ENCODE measurements around the gene GNL2. TPM values are rescaled to one million over a fixed set of nuclear protein-coding genes. Genes with fewer than 3 reads are reported as not detected.
A peak's percentile ranks its signal among the peaks of the same experiment; 100 is the strongest.

GNL2 gene
- polyA plus RNA-seq, 1 donor (not counting 4 experiments of a cell fraction or from before 2014, with no cell fraction given), result 81.0 TPM

GRCh38 chr1:37556712-37557196, 39.0 kb downstream of the GNL2 start, which contains the start of gene DNALI1:
Gene DNALI1, plus strand, starts transcription at chr1:37556940. Its CDS starts 55 bp downstream, at chr1:37556995.
- H2AFZ ChIP-seq (ENCODE audit: control insufficient read depth, low read length), result peak within 1 kb of the TSS; percentile 85
- H3K9me1 ChIP-seq (ENCODE audit: control insufficient read depth, extremely low read depth, insufficient read depth, low read length), result peaks cover 3% of the 10 kb centered on the region
- H4K20me1 ChIP-seq (ENCODE audit: control insufficient read depth, extremely low read depth, insufficient read depth, low read length), result no peaks in the 10 kb centered on the region
- FAIRE-seq, result no peak
- H3K9me3 ChIP-seq (ENCODE audit: control insufficient read depth, low read depth, low read length), result no peaks in the 10 kb centered on the region
- H3K27ac ChIP-seq (ENCODE audit: control insufficient read depth, insufficient read depth, low read length), result no peak within 1 kb of the TSS
- TF ChIP-seq CTCF (optimal IDR thresholded peaks at IDR 0.05 in 1 of 3, IDR thresholded peaks at IDR 0.05 in 1 of 3, conservative IDR thresholded peaks at IDR 0.05 in 1 of 3; ENCODE audit: extremely low read depth in 1 of 3, insufficient read depth in 2 of 3, low read length in 3 of 3) (no peak), EZH2 (IDR thresholded peaks at IDR 0.05; ENCODE audit: low read length) (no peak)
- H3K27me3 ChIP-seq (ENCODE audit: control insufficient read depth, extremely low read depth, insufficient read depth, low read length), result no peaks in the 10 kb centered on the region
- H3K36me3 ChIP-seq (ENCODE audit: control insufficient read depth in 2 of 2, extremely low read depth in 1 of 2, insufficient read depth in 2 of 2, low read length in 2 of 2), result peaks cover 0 to 10% of the 10 kb centered on the region in 2 experiments
- dilution Hi-C loops (cut with MboI; ENCODE audit: extremely low pct_ligation_motif_present, low sequenced_read_pairs), result no loop called here
- H3K9ac ChIP-seq (ENCODE audit: control insufficient read depth, extremely low read depth, insufficient read depth, low read length), result no peak within 1 kb of the TSS
- H3K4me3 ChIP-seq (ENCODE audit: control insufficient read depth in 2 of 3, extremely low read depth in 1 of 3, insufficient read depth in 2 of 3, low read depth in 1 of 3, low read length in 3 of 3), result no peak within 1 kb of the TSS
- peaks cover 23% of the 10 kb centered on the region for H3K79me2 ChIP-seq (ENCODE audit: control insufficient read depth, insufficient read depth, low read length)
- DNase-seq (ENCODE audit: low read depth, low spot score), result no peak
- H3K4me2 ChIP-seq (ENCODE audit: control insufficient read depth, extremely low read depth, insufficient read depth, low read depth, low read length), result peak within 1 kb of the TSS; percentile 56
- H3K4me1 ChIP-seq (ENCODE audit: control insufficient read depth, extremely low read depth, insufficient read depth, low read length), result peaks cover 11% of the 10 kb centered on the region

- Histone ChIP-seq H3K4me2 (ENCODE audit: control insufficient read depth, extremely low read depth, insufficient read depth, low read depth, low read length) (peak within 1 kb of the TSS; percentile 95), H3K79me2 (ENCODE audit: control insufficient read depth, insufficient read depth, low read length) (peaks cover 38% of the 10 kb centered on the region), H3K4me1 (ENCODE audit: control insufficient read depth, extremely low read depth, insufficient read depth, low read length) (peaks cover 21% of the 10 kb centered on the region), H3K9ac (ENCODE audit: control insufficient read depth, extremely low read depth, insufficient read depth, low read length) (peak within 1 kb of the TSS; percentile 95), H2AFZ (ENCODE audit: control insufficient read depth, low read length) (peak within 1 kb of the TSS; percentile 86), H4K20me1 (ENCODE audit: control insufficient read depth, extremely low read depth, insufficient read depth, low read length) (no peaks in the 10 kb centered on the region), H3K9me3 (ENCODE audit: control insufficient read depth, low read depth, low read length) (no peaks in the 10 kb centered on the region), H3K9me1 (ENCODE audit: control insufficient read depth, extremely low read depth, insufficient read depth, low read length) (peaks cover 3% of the 10 kb centered on the region), H3K36me3 (ENCODE audit: control insufficient read depth in 2 of 2, extremely low read depth in 1 of 2, insufficient read depth in 2 of 2, low read length in 2 of 2) (peaks cover 2 to 15% of the 10 kb centered on the region in 2 experiments), H3K4me3 (ENCODE audit: control insufficient read depth in 2 of 3, extremely low read depth in 1 of 3, insufficient read depth in 2 of 3, low read depth in 1 of 3, low read length in 3 of 3) (peak within 1 kb of the TSS; percentile 94 to 98 (median 98)), H3K27ac (ENCODE audit: control insufficient read depth, insufficient read depth, low read length) (peak within 1 kb of the TSS; percentile 88), H3K27me3 (ENCODE audit: control insufficient read depth, extremely low read depth, insufficient read depth, low read length) (no peaks in the 10 kb centered on the region)
- DNase-seq (ENCODE audit: low read depth, low spot score) (peak; percentile 38), FAIRE-seq (peak; percentile 71)
- dilution Hi-C loops (cut with MboI; ENCODE audit: extremely low pct_ligation_motif_present, low sequenced_read_pairs), result no loop called here
- TF ChIP-seq EZH2 (IDR thresholded peaks at IDR 0.05; ENCODE audit: low read length), result no peak
- no peak for TF ChIP-seq CTCF (optimal IDR thresholded peaks at IDR 0.05 in 1 of 3, IDR thresholded peaks at IDR 0.05 in 1 of 3, conservative IDR thresholded peaks at IDR 0.05 in 1 of 3; ENCODE audit: extremely low read depth in 1 of 3, insufficient read depth in 2 of 3, low read length in 3 of 3)
Observed at GRCh38 chr1:37553927-37554808, 41.6 kb downstream of the GNL2 start, which contains the start of gene SNIP1. Gene SNIP1, minus strand, starts transcription at chr1:37554293. Its CDS starts 64 bp downstream, at chr1:37554229.
